Occipital lobe (tissue), 2 donors: ENCODE data around the gene FLT3. TPM values are rescaled to one million over a fixed set of nuclear protein-coding genes. Genes with fewer than 3 reads are reported as not detected.
"Not testable (repeated sequence)": the region's sequence is repeated elsewhere in the genome, so short reads cannot be mapped to it uniquely, and the experiment has no call there.

Experiments
- DNase-seq: peaks from one replicate; lab custom pipeline; 2025; lab: John Stamatoyannopoulos, UW
- total RNA-seq: library from RNA; depleted of rRNA; stranded (reverse); fragments of >200 nt; gene quantifications from one replicate; pipeline ENCODE4 v1.2.3, GENCODE V29; 2014

The FLT3 gene
- total RNA-seq, 1 donor from 2014 or later = 3.1 TPM

- no peak for DNase-seq
Observed at GRCh38 chr13:27973961-27974662, 126.3 kb downstream of the FLT3 start.

GRCh38 chr13:27973291-27973690 lies 127.1 kb downstream of the FLT3 start:
- DNase-seq = no peak

- DNase-seq = no peak
Observed at GRCh38 chr13:27972478-27972820, 127.9 kb downstream of the FLT3 start.

GRCh38 chr13:27971776-27972477 lies 128.4 kb downstream of the FLT3 start:
- DNase-seq = no peak

- no peak for DNase-seq
Observed at GRCh38 chr13:27971236-27971645, 129.1 kb downstream of the FLT3 start.

GRCh38 chr13:27970382-27971235 lies 129.8 kb downstream of the FLT3 start:
- no peak for DNase-seq

- no peak for DNase-seq
Observed at GRCh38 chr13:27969866-27970229, 130.5 kb downstream of the FLT3 start.

- DNase-seq = no peak
Observed at GRCh38 chr13:27969082-27969865, 131.1 kb downstream of the FLT3 start, which contains the start of gene CDX2. Gene CDX2 (minus strand): TSS chr13:27969315. CDS start chr13:27969006, 309 bp downstream.

GRCh38 chr13:27968316-27969081 lies 131.9 kb downstream of the FLT3 start:
- no peak for DNase-seq

GRCh38 chr13:27967736-27968315 lies 132.6 kb downstream of the FLT3 start:
- no peak for DNase-seq

GRCh38 chr13:27967203-27967735 lies 133.1 kb downstream of the FLT3 start:
- no peak for DNase-seq

GRCh38 chr13:27966641-27967202 lies 133.7 kb downstream of the FLT3 start:
- no peak for DNase-seq

- no peak for DNase-seq
Observed at GRCh38 chr13:27965740-27966640, 134.4 kb downstream of the FLT3 start.

- DNase-seq = no peak
Observed at GRCh38 chr13:27965343-27965739, 135.0 kb downstream of the FLT3 start.

GRCh38 chr13:27964741-27965323 lies 135.5 kb downstream of the FLT3 start:
- DNase-seq = no peak

- not testable (repeated sequence) for DNase-seq
Observed at GRCh38 chr13:27964206-27964605, 136.2 kb downstream of the FLT3 start.

- no peak for DNase-seq
Observed at GRCh38 chr13:27963491-27963890, 136.9 kb downstream of the FLT3 start.

GRCh38 chr13:27962982-27963381 lies 137.4 kb downstream of the FLT3 start:
- no peak for DNase-seq
